Spleen (tissue), 7 donors: ENCODE results near the gene FABP3.

Experiments
- POLR2AphosphoS5 ChIP-seq, 3 donors: sonication (generic); formaldehyde crosslinking; IDR thresholded peaks; one replicate each; pipeline ENCODE4 v1.5.1; 2017; ENCODE audit warnings: antibody characterized with exemption in 3 of 3
- TF ChIP-seq, protein P1 (sequence below), 11 experiments: fragments of 200-600 bp in 7 of 11; fragments of 450-650 bp in 4 of 11; sonication (generic) in 4 of 11; IDR thresholded peaks in 8 of 11; conservative IDR thresholded peaks in 3 of 11; 1 replicate in 7 of 11; 2 replicates in 4 of 11; pipeline versions ENCODE4 v1.4.0 to v1.8.0; 2016 to 2021; ENCODE audit warnings: antibody characterized with exemption in 11 of 11, inconsistent platforms in 4 of 11, mild to moderate bottlenecking in 1 of 11
- donor health status: DM: no; HTN: no; CAD: no; lungs with moderate emphysema.
- donor health status: DM: no; HTN: no; CAD: no.
- donor health status: DM: no; HTN: no; CAD: no.

DNA sequence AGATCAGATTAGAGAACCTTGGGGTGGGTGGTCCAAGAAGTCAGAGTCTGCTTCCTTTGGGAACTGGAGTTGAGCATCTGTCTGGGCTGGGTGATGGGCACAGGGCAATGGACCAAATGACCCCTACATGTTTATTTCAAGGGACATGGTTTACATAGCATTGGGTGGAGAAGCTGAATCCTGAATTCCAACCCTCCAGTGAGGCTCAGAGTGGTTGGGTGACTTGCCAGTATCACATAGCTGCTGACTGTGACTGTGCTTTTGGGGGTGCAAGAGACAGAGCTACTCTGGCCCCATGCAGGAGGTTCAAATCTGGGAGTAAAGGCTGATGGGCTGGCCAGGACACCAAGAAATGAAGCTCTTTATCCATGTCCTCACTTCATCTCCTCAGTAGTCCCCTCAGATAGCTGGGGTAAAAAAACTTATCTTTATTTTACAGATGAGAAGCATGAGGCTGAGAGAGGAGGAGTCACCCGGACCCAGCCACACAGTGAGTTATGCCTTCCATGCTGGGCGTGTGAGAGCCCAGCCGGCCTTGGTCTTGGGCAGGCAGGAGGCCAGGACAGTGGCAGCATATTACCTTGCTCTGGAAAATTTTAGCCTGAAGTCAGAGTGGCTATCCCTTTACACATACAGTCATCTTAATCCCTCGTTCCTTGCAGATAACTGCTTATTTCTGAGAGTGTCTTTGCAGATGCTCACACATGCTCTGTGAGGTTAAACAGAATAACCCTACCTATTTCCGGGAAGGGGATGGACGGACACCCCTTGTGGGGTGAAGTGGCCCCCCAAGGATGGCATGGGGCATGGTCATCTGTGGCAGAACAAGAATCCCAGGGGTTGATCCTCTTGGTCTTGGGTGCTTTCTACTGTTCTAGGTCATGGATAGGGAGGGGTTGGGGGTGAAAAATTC, 37.3 kb upstream of the FABP3 start:
- TF ChIP-seq, protein P1, sequence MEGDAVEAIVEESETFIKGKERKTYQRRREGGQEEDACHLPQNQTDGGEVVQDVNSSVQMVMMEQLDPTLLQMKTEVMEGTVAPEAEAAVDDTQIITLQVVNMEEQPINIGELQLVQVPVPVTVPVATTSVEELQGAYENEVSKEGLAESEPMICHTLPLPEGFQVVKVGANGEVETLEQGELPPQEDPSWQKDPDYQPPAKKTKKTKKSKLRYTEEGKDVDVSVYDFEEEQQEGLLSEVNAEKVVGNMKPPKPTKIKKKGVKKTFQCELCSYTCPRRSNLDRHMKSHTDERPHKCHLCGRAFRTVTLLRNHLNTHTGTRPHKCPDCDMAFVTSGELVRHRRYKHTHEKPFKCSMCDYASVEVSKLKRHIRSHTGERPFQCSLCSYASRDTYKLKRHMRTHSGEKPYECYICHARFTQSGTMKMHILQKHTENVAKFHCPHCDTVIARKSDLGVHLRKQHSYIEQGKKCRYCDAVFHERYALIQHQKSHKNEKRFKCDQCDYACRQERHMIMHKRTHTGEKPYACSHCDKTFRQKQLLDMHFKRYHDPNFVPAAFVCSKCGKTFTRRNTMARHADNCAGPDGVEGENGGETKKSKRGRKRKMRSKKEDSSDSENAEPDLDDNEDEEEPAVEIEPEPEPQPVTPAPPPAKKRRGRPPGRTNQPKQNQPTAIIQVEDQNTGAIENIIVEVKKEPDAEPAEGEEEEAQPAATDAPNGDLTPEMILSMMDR (IDR thresholded peaks at IDR 0.05 in 8 of 11, conservative IDR thresholded peaks at IDR 0.05 in 3 of 11), result no peak
- TF ChIP-seq POLR2AphosphoS5 (IDR thresholded peaks at IDR 0.05), result no peak
